Measurements from ENCODE around the gene RTP2.

DNA sequence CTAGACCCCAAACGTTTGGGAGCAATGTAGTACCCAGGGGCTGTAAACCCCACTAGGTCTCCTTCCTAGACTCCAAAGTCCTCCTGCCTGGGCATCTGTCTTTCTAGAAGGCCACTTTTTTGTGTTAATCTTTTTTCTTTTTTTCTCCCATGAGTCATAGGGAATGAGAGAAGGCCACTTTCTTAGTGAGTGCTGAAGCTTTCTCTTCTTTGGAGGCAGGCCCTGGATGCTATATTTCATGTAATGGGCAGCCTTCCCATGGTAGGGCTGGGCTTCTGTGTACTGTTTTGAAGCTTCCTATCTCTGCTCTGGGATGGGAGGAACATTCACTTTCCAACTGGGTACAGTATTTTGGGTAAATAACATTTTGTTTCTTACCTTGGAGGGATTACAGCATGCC, 15.2 kb upstream of the RTP2 start:
- TF ChIP-seq ZNF311 (tag by site-specific recombination; IDR thresholded peaks at IDR 0.05; ENCODE audit: borderline replicate concordance): no peak
- TF ChIP-seq, protein P1, sequence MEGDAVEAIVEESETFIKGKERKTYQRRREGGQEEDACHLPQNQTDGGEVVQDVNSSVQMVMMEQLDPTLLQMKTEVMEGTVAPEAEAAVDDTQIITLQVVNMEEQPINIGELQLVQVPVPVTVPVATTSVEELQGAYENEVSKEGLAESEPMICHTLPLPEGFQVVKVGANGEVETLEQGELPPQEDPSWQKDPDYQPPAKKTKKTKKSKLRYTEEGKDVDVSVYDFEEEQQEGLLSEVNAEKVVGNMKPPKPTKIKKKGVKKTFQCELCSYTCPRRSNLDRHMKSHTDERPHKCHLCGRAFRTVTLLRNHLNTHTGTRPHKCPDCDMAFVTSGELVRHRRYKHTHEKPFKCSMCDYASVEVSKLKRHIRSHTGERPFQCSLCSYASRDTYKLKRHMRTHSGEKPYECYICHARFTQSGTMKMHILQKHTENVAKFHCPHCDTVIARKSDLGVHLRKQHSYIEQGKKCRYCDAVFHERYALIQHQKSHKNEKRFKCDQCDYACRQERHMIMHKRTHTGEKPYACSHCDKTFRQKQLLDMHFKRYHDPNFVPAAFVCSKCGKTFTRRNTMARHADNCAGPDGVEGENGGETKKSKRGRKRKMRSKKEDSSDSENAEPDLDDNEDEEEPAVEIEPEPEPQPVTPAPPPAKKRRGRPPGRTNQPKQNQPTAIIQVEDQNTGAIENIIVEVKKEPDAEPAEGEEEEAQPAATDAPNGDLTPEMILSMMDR (tag by site-specific recombination; IDR thresholded peaks at IDR 0.05): no peak
